Stomach (tissue), 4 donors: Measurements from ENCODE around the gene CELSR1.

Source experiments
- EP300 ChIP-seq: sonication (generic); formaldehyde crosslinking; IDR thresholded peaks from one replicate; pipeline ENCODE4 v1.6.1; 2017; ENCODE audit warnings: antibody characterized with exemption
- POLR2A ChIP-seq, 4 donors: fragments of 450-650 bp; IDR thresholded peaks; one replicate each; pipeline ENCODE4 v1.6.1; 2016; ENCODE audit warnings: antibody characterized with exemption in 4 of 4, control low read depth in 2 of 4, mild to moderate bottlenecking in 1 of 4, moderate library complexity in 1 of 4
- TF ChIP-seq, protein P1 (sequence below), 7 experiments: fragments of 450-650 bp in 4 of 7; fragments of 200-600 bp in 3 of 7; sonication (generic) in 3 of 7; IDR thresholded peaks; one replicate each; pipeline ENCODE4 v1.5.1; 2016 to 2019; ENCODE audit warnings: antibody characterized with exemption in 7 of 7, control low read depth in 2 of 7, mild to moderate bottlenecking in 1 of 7

DNA sequence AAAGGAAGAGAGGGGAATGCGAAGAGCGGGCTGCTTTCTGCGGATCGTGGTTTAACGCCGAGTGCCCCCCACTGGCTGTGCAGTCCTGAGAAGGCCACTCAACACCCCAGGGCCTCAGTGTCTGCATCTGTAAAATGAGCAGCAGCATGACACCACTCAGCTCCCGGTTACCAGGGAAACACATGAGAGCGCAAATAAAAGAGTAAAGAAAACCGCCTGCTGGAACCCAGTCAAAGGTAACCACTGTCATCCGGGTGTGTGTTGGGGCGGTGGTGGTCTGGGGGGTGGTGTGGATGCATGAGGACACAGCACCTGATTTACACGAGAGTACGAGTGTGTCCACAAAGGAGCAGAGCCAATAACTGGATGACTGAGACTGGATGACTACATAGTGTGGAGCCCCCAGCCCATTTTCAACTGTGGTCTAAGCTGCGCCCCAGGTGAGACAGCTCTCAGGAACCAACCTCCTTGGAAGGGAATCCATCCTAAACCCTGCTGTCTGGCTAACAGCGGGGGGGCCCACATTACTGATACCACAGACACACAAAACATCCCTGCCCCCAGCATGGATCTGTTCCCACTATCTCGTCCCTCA, 5.7 kb downstream of the CELSR1 start:
- TF ChIP-seq, protein P1, sequence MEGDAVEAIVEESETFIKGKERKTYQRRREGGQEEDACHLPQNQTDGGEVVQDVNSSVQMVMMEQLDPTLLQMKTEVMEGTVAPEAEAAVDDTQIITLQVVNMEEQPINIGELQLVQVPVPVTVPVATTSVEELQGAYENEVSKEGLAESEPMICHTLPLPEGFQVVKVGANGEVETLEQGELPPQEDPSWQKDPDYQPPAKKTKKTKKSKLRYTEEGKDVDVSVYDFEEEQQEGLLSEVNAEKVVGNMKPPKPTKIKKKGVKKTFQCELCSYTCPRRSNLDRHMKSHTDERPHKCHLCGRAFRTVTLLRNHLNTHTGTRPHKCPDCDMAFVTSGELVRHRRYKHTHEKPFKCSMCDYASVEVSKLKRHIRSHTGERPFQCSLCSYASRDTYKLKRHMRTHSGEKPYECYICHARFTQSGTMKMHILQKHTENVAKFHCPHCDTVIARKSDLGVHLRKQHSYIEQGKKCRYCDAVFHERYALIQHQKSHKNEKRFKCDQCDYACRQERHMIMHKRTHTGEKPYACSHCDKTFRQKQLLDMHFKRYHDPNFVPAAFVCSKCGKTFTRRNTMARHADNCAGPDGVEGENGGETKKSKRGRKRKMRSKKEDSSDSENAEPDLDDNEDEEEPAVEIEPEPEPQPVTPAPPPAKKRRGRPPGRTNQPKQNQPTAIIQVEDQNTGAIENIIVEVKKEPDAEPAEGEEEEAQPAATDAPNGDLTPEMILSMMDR (IDR thresholded peaks at IDR 0.05) = no peak
- TF ChIP-seq POLR2A (IDR thresholded peaks at IDR 0.05) = no peak
- no peak for TF ChIP-seq EP300
